Heart left ventricle (tissue), 13 donors: ENCODE measurements around the gene GMPR.

Experiments used
- CTCF ChIP-seq, 12 donors: fragments of 200-600 bp; sonication (generic) in 4 of 12; IDR thresholded peaks; one replicate each; pipeline versions ENCODE4 v1.5.0 to v1.8.0; 2018 to 2022; ENCODE audit warnings: antibody characterized with exemption in 12 of 12, mild to moderate bottlenecking in 5 of 12
- POLR2A ChIP-seq, 2 donors: fragments of 450-650 bp; IDR thresholded peaks; one replicate each; pipeline ENCODE4 v1.6.1; 2017; ENCODE audit warnings: antibody characterized with exemption in 2 of 2, mild to moderate bottlenecking in 2 of 2, moderate library complexity in 2 of 2
- donor health status: ischemic (EF 13 %, LVEDD 7.1; RV severe dilation, severe dysfunction).
- donor health status: DM: no; HTN: yes; CAD: no.
- donor health status: DM: no; HTN: no; CAD: no.
- donor health status: ischemic (EF 25% LVEDD 6.9; RV normal size, moderate dysfunction).
- donor health status: ischemic (EF 25% LVEDD 5.7; RV mildly dilated, moderate dysfunction).
- donor health status: ischemic (EF 35%, LVEDD 5.7; RV mildly dilated, moderate dysfunction).
- donor health status: nonischemic (EF 11% LVEDD 7.7; RV severe dilation, severe dysfunction).
- donor health status: DM: yes; HTN: yes; CAD: no.
- donor health status: PGD.
- donor health status: ischemic (EF 29% LVEDD 5.4; RV normal size, mild dysfunction).
- donor health status: nonischemic (EF 23%, LVEDD 6.1; RV moderate dilation, normal function).

GRCh38 chr6:16319813-16320532, 81.6 kb downstream of the GMPR start:
- TF ChIP-seq CTCF (IDR thresholded peaks at IDR 0.05) (no peak), POLR2A (IDR thresholded peaks at IDR 0.05) (no peak)
